WERI-Rb-1 (cell line): Measurements from ENCODE around the gene FBXW11.
A peak's percentile ranks its signal among the peaks of the same experiment; 100 is the strongest.

Experiments used
- DNase-seq: peaks from one replicate; pipeline ENCODE4 v3.0.0-alpha.2; 2020
- H3K27ac ChIP-seq: fragments of 250-450 bp; sonication (Bioruptor Pico); 2 replicates; pipeline ENCODE4 v1.5.1; 2020; ENCODE audit warnings: mild to moderate bottlenecking, moderate library complexity
- H3K27me3 ChIP-seq: fragments of 250-450 bp; sonication (Bioruptor Pico); 2 replicates; pipeline ENCODE4 v1.5.1; 2021; ENCODE audit warnings: mild to moderate bottlenecking, low read depth, moderate library complexity; ENCODE audit not compliant: insufficient read depth, severe bottlenecking
- H3K36me3 ChIP-seq: fragments of 250-450 bp; sonication (Bioruptor Pico); 2 replicates; pipeline ENCODE4 v1.5.1; 2020; ENCODE audit warnings: mild to moderate bottlenecking, moderate library complexity
- H3K4me3 ChIP-seq: 2 replicates; pipeline ENCODE4 v1.5.1; 2011; ENCODE audit warnings: low read depth, mild to moderate bottlenecking, control low read depth, low read length
- H3K9me3 ChIP-seq: fragments of 250-450 bp; sonication (Bioruptor Pico); 2 replicates; pipeline ENCODE4 v1.5.1; 2021; ENCODE audit warnings: mild to moderate bottlenecking, moderate library complexity; ENCODE audit not compliant: severe bottlenecking
- CTCF ChIP-seq: IDR thresholded peaks from 2 replicates; pipeline ENCODE4 v1.5.1; 2011; ENCODE audit warnings: low read depth, mild to moderate bottlenecking, control low read depth, inconsistent platforms, low read length

Gene FBXW11

GRCh38 chr5:171850324-171850947, 156.0 kb downstream of the FBXW11 start:
- Histone ChIP-seq H3K36me3 (no peaks in the 10 kb centered on the region), H3K27ac (no peak overlapping the region), H3K27me3 (no peaks in the 10 kb centered on the region), H3K9me3 (no peaks in the 10 kb centered on the region), H3K4me3 (no peak overlapping the region)
- TF ChIP-seq CTCF, result peak; percentile 58; the same call in 1 of the 2 replicates
- no peak for DNase-seq

GRCh38 chr5:171849585-171850323, 156.7 kb downstream of the FBXW11 start:
- DNase-seq, result no peak
- TF ChIP-seq CTCF, result no peak
- Histone ChIP-seq H3K36me3 (no peaks in the 10 kb centered on the region), H3K27ac (no peak overlapping the region), H3K9me3 (no peaks in the 10 kb centered on the region), H3K4me3 (no peak overlapping the region), H3K27me3 (no peaks in the 10 kb centered on the region)

GRCh38 chr5:171848911-171849520, 157.4 kb downstream of the FBXW11 start:
- Histone ChIP-seq H3K36me3 (no peaks in the 10 kb centered on the region), H3K9me3 (no peaks in the 10 kb centered on the region), H3K27ac (no peak overlapping the region), H3K27me3 (no peaks in the 10 kb centered on the region), H3K4me3 (no peak overlapping the region)
- no peak for DNase-seq
- TF ChIP-seq CTCF, result no peak

- Histone ChIP-seq H3K36me3 (no peaks in the 10 kb centered on the region), H3K4me3 (no peak overlapping the region), H3K27me3 (no peaks in the 10 kb centered on the region), H3K27ac (no peak overlapping the region), H3K9me3 (no peaks in the 10 kb centered on the region)
- no peak for TF ChIP-seq CTCF
- no peak for DNase-seq
These were observed 158.0 kb downstream of the FBXW11 start for GRCh38 chr5:171848486-171848885.

- Histone ChIP-seq H3K27ac (no peak overlapping the region), H3K36me3 (no peaks in the 10 kb centered on the region), H3K27me3 (no peaks in the 10 kb centered on the region), H3K4me3 (no peak overlapping the region), H3K9me3 (no peaks in the 10 kb centered on the region)
- TF ChIP-seq CTCF, result no peak
- no peak for DNase-seq
These were observed 158.4 kb downstream of the FBXW11 start for GRCh38 chr5:171848006-171848405.
